ENCODE results near the gene SAMD11. TPM values are rescaled to one million over a fixed set of nuclear protein-coding genes. Genes with fewer than 3 reads are reported as not detected.

The SAMD11 gene
- total and polyA plus RNA-seq, 2 of the 8 experiments (the other 6 are each of a cell fraction or from before 2014, with no cell fraction given) = 0.18 to 0.30 TPM

- H3K4me2 ChIP-seq (ENCODE audit: insufficient read depth in 1 of 2, low read depth in 2 of 2, low read length in 2 of 2) = no peak overlapping the region
Observed at GRCh38 chr1:902802-903201, 20.9 kb upstream of the SAMD11 start.

More at GRCh38 chr1:902802-903201, 20.9 kb upstream of the SAMD11 start:
- H3K79me2 ChIP-seq (ENCODE audit: control insufficient read depth in 1 of 2, insufficient read depth in 2 of 2, low read length in 2 of 2) = no peaks in the 10 kb centered on the region
- H3K56ac ChIP-seq (replicated peaks; ENCODE audit: insufficient read length, low read depth, low read length) = no peak overlapping the region
- no peak overlapping the region for H2AFZ ChIP-seq (ENCODE audit: low read length)
- peaks cover 24 to 39% (median 35%) of the 10 kb centered on the region in 4 experiments for H3K27me3 ChIP-seq (replicated peaks in 1 of 4; ENCODE audit: control insufficient read depth in 3 of 4, extremely low read depth in 1 of 4, insufficient read depth in 3 of 4, low read length in 3 of 4)
- POLR2A ChIA-PET (ENCODE audit: partially characterized antibody) = interaction anchor here (3.4 kb wide), 1 partner anchor 39 kb away, joined by 9 read pairs; no protein-coding TSS in a partner anchor
- no peaks in the 10 kb centered on the region for H3K36me3 ChIP-seq (ENCODE audit: control insufficient read depth in 2 of 4, insufficient read depth in 4 of 4, low read length in 3 of 4)
- H3K14ac ChIP-seq (ENCODE audit: insufficient read length) = no peak overlapping the region
- WGBS, 2 experiments (ENCODE audit: extremely low coverage in 1 of 2, insufficient coverage in 1 of 2, insufficient read length in 1 of 2, insufficient replicate concordance in 2 of 2, low coverage in 1 of 2, low lambda C conversion rate in 2 of 2, missing lambda C conversion rate in 1 of 2) = 92% methylated on average over 21 of the region's 21 CpGs; no CpG with 5 or more reads in 1 of the 2 experiments
- no peak overlapping the region for H2AK5ac ChIP-seq (ENCODE audit: low read depth, low read length)
- no peak overlapping the region for H3K9ac ChIP-seq (replicated peaks in 1 of 4; ENCODE audit: extremely low read depth in 1 of 4, low read depth in 3 of 4, low read length in 3 of 4)
- H4K91ac ChIP-seq (replicated peaks; ENCODE audit: insufficient read length, low read length) = no peak overlapping the region
- TF ChIP-seq MAX (IDR thresholded peaks at IDR 0.05) (no peak), BRCA1 (IDR thresholded peaks at IDR 0.05; ENCODE audit: low read depth, low read length) (no peak), CBX8 (IDR thresholded peaks at IDR 0.05; ENCODE audit: borderline replicate concordance, low read depth, low read length) (no peak), SP4 (IDR thresholded peaks at IDR 0.05; ENCODE audit: low read length) (no peak), BACH1 (IDR thresholded peaks at IDR 0.05; ENCODE audit: low read length) (no peak)
- no peak overlapping the region for H4K5ac ChIP-seq (ENCODE audit: insufficient read length, low read depth, low read length)
- H3K18ac ChIP-seq (ENCODE audit: extremely low read depth, low read length) = no peak overlapping the region
- no peaks in the 10 kb centered on the region for H3K9me3 ChIP-seq (ENCODE audit: insufficient read depth in 2 of 2, low read depth in 1 of 2, low read length in 1 of 2)
- no peak overlapping the region for H3K4me3 ChIP-seq (ENCODE audit: extremely low read depth in 1 of 4, insufficient read depth in 2 of 4, low read depth in 3 of 4, low read length in 4 of 4)
- H4K20me1 ChIP-seq (replicated peaks in 1 of 2; ENCODE audit: control insufficient read depth in 1 of 2, insufficient read depth in 2 of 2, low read length in 2 of 2) = peaks cover 1 to 2% of the 10 kb centered on the region in 2 experiments
- no peak overlapping the region for H2BK12ac ChIP-seq (ENCODE audit: low read depth, low read length)
- no peak overlapping the region for H2BK5ac ChIP-seq (ENCODE audit: low read depth, low read length)
- H3K23ac ChIP-seq (ENCODE audit: insufficient read length) = no peak overlapping the region
- H3K27ac ChIP-seq (ENCODE audit: low read depth, low read length) = no peak overlapping the region
- H2BK120ac ChIP-seq (replicated peaks; ENCODE audit: low read depth, low read length) = no peak overlapping the region
- no peak overlapping the region for H2BK20ac ChIP-seq (ENCODE audit: low read length)
- H3K4ac ChIP-seq (replicated peaks; ENCODE audit: insufficient read length, low read depth, low read length) = no peak overlapping the region
- CTCF ChIA-PET (ENCODE audit: partially characterized antibody) = interaction anchor here (1.4 to 4.1 kb wide), 4 partner anchors 9 to 35 kb away, joined by 5 to 19 read pairs (median 8); no protein-coding TSS in a partner anchor
- FAIRE-seq = no peak
- H3K79me1 ChIP-seq (ENCODE audit: low read depth, low read length) = no peaks in the 10 kb centered on the region
- no peak overlapping the region for H4K8ac ChIP-seq (ENCODE audit: extremely low read depth, insufficient read depth, low read length)
- H2BK15ac ChIP-seq (ENCODE audit: low read length) = no peak overlapping the region
- H3K4me1 ChIP-seq (replicated peaks in 1 of 4; ENCODE audit: control insufficient read depth in 3 of 4, insufficient read depth in 4 of 4, low read length in 3 of 4) = peaks cover 0 to 5% (median 2%) of the 10 kb centered on the region in 4 experiments; a peak in 3 of 7 replicates
- H3K23me2 ChIP-seq (ENCODE audit: low read depth, low read length) = peaks cover 2% of the 10 kb centered on the region; the same call in 1 of the 2 replicates
- DNase-seq (ENCODE audit: low read depth in 1 of 2, low spot score in 2 of 2) = no peak
